BJ (cell line): Measurements from ENCODE around the gene CCDC107. TPM values are rescaled to one million over a fixed set of nuclear protein-coding genes. Genes with fewer than 3 reads are reported as not detected.

Experiments used
- CTCF ChIA-PET: fragments of 350-600 bp; formaldehyde crosslinking; extraction: SDS; loops from one replicate; lab custom pipeline; 2021; ENCODE audit warnings: antibody characterized with exemption, inconsistent platforms; lab: Yijun Ruan, JAX
- POLR2A ChIA-PET: fragments of 300-600 bp; sonication (Branson Sonifier 250); formaldehyde crosslinking; extraction: SDS; loops from one replicate; lab custom pipeline; 2021; ENCODE audit warnings: antibody characterized with exemption; lab: Charles Lee
- DNase-seq: peaks from one replicate; pipeline ENCODE4 v3.0.0-alpha.2; 2011; ENCODE audit warnings: low read depth
- H3K27me3 ChIP-seq: 2 replicates; pipeline ENCODE4 v1.6.0; 2011; ENCODE audit warnings: low read length; ENCODE audit not compliant: control insufficient read depth, insufficient read depth
- H3K36me3 ChIP-seq: 2 replicates; pipeline ENCODE4 v1.5.1; 2011; ENCODE audit warnings: low read length; ENCODE audit not compliant: control insufficient read depth, insufficient read depth
- H3K4me3 ChIP-seq: 2 replicates; pipeline ENCODE4 v1.5.1; 2011; ENCODE audit warnings: low read depth, mild to moderate bottlenecking, control low read depth, low read length
- CTCF ChIP-seq: IDR thresholded peaks from 2 replicates; pipeline ENCODE4 v1.5.1; 2011; ENCODE audit warnings: low read depth, mild to moderate bottlenecking, control low read depth, inconsistent platforms, low read length, moderate library complexity; ENCODE audit not compliant: insufficient read depth
- polyA plus RNA-seq: library from polyadenylated mRNA; depleted of rRNA; stranded (reverse); fragments of >200 nt; gene quantifications from 2 replicates; pipeline ENCODE4 v1.2.3, GENCODE V29; 2011

Gene CCDC107
- polyA plus RNA-seq, 1 experiment, result 27.9 TPM

- no peak overlapping the region for H3K4me3 ChIP-seq
- DNase-seq, result no peak
- ChIA-PET POLR2A (interaction anchor here (0.5 to 1.8 kb wide), 2 partner anchors 34 to 131 kb away, joined by 8 read pairs; partner anchors contain the start of gene TPM2), CTCF (interaction anchor here (0.6 to 6.5 kb wide), 7 partner anchors 9 to 299 kb away, joined by 3 to 74 read pairs (median 9); partner anchors contain the start of genes CREB3 and TLN1)
- no peaks in the 10 kb centered on the region for H3K27me3 ChIP-seq
- TF ChIP-seq CTCF, result no peak
- H3K36me3 ChIP-seq, result peaks cover 3% of the 10 kb centered on the region
Measured at GRCh38 chr9:35656348-35656747, 1.7 kb upstream of the CCDC107 start.

GRCh38 chr9:35656831-35657545, 1.1 kb upstream of the CCDC107 start:
- DNase-seq, result no peak
- H3K4me3 ChIP-seq, result peak overlapping the region; percentile 30
- POLR2A ChIA-PET, result interaction anchor here (1.0 to 1.8 kb wide), 2 partner anchors 34 to 71 kb away, joined by 7 to 8 read pairs; partner anchors contain the start of gene TPM2
- H3K27me3 ChIP-seq, result no peaks in the 10 kb centered on the region
- CTCF ChIA-PET, result interaction anchor here (0.6 to 6.5 kb wide), 11 partner anchors 10 to 298 kb away, joined by 3 to 74 read pairs (median 5); partner anchors contain the start of genes CREB3 and TLN1
- peaks cover 3% of the 10 kb centered on the region for H3K36me3 ChIP-seq
- no peak for TF ChIP-seq CTCF

GRCh38 chr9:35657546-35658136, 451 bp upstream of the CCDC107 start, which contains the start of gene RMRP:
RMRP (minus strand) TSS chr9:35658019.
- Histone ChIP-seq H3K27me3 (no peaks in the 10 kb centered on the region), H3K4me3 (peak within 1 kb of the TSS; percentile 69), H3K36me3 (peaks cover 3% of the 10 kb centered on the region)
- CTCF ChIA-PET, result interaction anchor here (0.6 to 6.5 kb wide), 19 partner anchors 11 to 169 kb away, joined by 3 to 74 read pairs (median 4); partner anchors contain the start of genes CREB3, TESK1 and TLN1
- POLR2A ChIA-PET, result interaction anchor here (0.7 to 1.8 kb wide), 3 partner anchors 33 to 71 kb away, joined by 3 to 8 read pairs (median 7); partner anchors contain the start of gene TPM2
- peak; percentile 98 for DNase-seq
- peak; percentile 36; the same call in 1 of the 2 replicates for TF ChIP-seq CTCF

GRCh38 chr9:35658968-35659220, 802 bp downstream of the CCDC107 start:
- ChIA-PET CTCF (interaction anchor here (0.6 to 6.5 kb wide), 12 partner anchors 10 to 168 kb away, joined by 3 to 74 read pairs (median 7); partner anchors contain the start of genes CREB3, TESK1 and TLN1), POLR2A (interaction anchor here (0.5 to 0.6 kb wide), 3 partner anchors 19 to 583 kb away, joined by 3 to 4 read pairs (median 3); no protein-coding TSS in a partner anchor)
- no peak for TF ChIP-seq CTCF

GRCh38 chr9:35659340-35659739, 1.2 kb downstream of the CCDC107 start:
- Histone ChIP-seq H3K4me3 (no peak overlapping the region; the same call in 1 of the 2 replicates), H3K27me3 (no peaks in the 10 kb centered on the region), H3K36me3 (peaks cover 3% of the 10 kb centered on the region)
- DNase-seq, result no peak
- CTCF ChIA-PET, result interaction anchor here (0.6 to 6.5 kb wide), 12 partner anchors 10 to 167 kb away, joined by 3 to 74 read pairs (median 10); partner anchors contain the start of genes CREB3, TESK1 and TLN1
- no peak for TF ChIP-seq CTCF
- POLR2A ChIA-PET, result interaction anchor here (0.5 to 0.6 kb wide), 3 partner anchors 19 to 583 kb away, joined by 3 to 4 read pairs (median 3); no protein-coding TSS in a partner anchor

More at GRCh38 chr9:35658968-35659220, 802 bp downstream of the CCDC107 start:
- peak overlapping the region; percentile 69 for H3K4me3 ChIP-seq
- no peaks in the 10 kb centered on the region for H3K27me3 ChIP-seq
- peaks cover 3% of the 10 kb centered on the region for H3K36me3 ChIP-seq
- no peak for DNase-seq
